Thyroid gland (tissue), 4 donors: Measurements from ENCODE around the gene ELFN1.

Experiments
- CTCF ChIP-seq, 6 experiments: fragments of 200-600 bp in 3 of 6; fragments of 450-650 bp in 3 of 6; sonication (generic) in 3 of 6; IDR thresholded peaks; one replicate each; pipeline ENCODE4 v1.5.1; 2016 to 2019; ENCODE audit warnings: antibody characterized with exemption in 6 of 6, mild to moderate bottlenecking in 2 of 6, inconsistent platforms in 1 of 6, moderate library complexity in 1 of 6
- POLR2A ChIP-seq, 2 donors: fragments of 450-650 bp; IDR thresholded peaks; one replicate each; pipeline ENCODE4 v1.6.1; 2017; ENCODE audit warnings: antibody characterized with exemption in 2 of 2, mild to moderate bottlenecking in 2 of 2, moderate library complexity in 1 of 2

- TF ChIP-seq CTCF (IDR thresholded peaks at IDR 0.05) (no peak), POLR2A (IDR thresholded peaks at IDR 0.05) (no peak)
Observed at GRCh38 chr7:1637155-1637554, 32.9 kb upstream of the ELFN1 start.
